ENCODE data around the gene AGBL1.

GRCh38 chr15:86916671-86917360 lies 837.1 kb downstream of the AGBL1 start:
- TF ChIP-seq EP300 (IDR thresholded peaks at IDR 0.05; ENCODE audit: borderline replicate concordance) (no peak), USF1 (IDR thresholded peaks at IDR 0.05) (no peak), YY1 (IDR thresholded peaks at IDR 0.05; ENCODE audit: low read depth) (no peak), CEBPB (IDR thresholded peaks at IDR 0.05) (no peak), REST (IDR thresholded peaks at IDR 0.05; ENCODE audit: low read depth) (no peak), MAX (IDR thresholded peaks at IDR 0.05) (no peak), ZBTB7A (IDR thresholded peaks at IDR 0.05; ENCODE audit: low read depth) (no peak)

Measured in Ishikawa (cell line).